T-helper 17 cell (primary cell): ENCODE measurements around the gene PTPRN2. TPM values are rescaled to one million over a fixed set of nuclear protein-coding genes. Genes with fewer than 3 reads are reported as not detected.
"Not testable (repeated sequence)": the region's sequence is repeated elsewhere in the genome, so short reads cannot be mapped to it uniquely, and the experiment has no call there.

Experiments used
- ATAC-seq: fragments of 150-1000 bp; cut with Tn5 transposase; 2 replicates; pipeline ENCODE4 v1.10.0; 2021; ENCODE audit warnings: mild to moderate bottlenecking, moderate library complexity
- DNase-seq, 3 donors: peaks; one replicate each; pipeline versions ENCODE4 v3.0.0 to v3.0.0-alpha.2; 2020 to 2021
- H3K9me3 ChIP-seq: one replicate; pipeline ENCODE4 v1.7.0; 2013; ENCODE audit warnings: low read length, mild to moderate bottlenecking; ENCODE audit not compliant: control insufficient read depth, poor library complexity, severe bottlenecking
- H3K27ac Mint-ChIP-seq: one replicate; pipeline ENCODE4 v1.8.0; 2022; ENCODE audit warnings: mild to moderate bottlenecking, moderate library complexity, mixed read lengths
- H3K27me3 Mint-ChIP-seq: one replicate; pipeline ENCODE4 v1.8.0; 2022; ENCODE audit warnings: mixed read lengths
- H3K36me3 Mint-ChIP-seq: one replicate; pipeline ENCODE4 v1.8.0; 2022; ENCODE audit warnings: low read depth, mixed read lengths
- H3K4me1 Mint-ChIP-seq: one replicate; pipeline ENCODE4 v1.8.0; 2022; ENCODE audit warnings: mild to moderate bottlenecking, mixed read lengths
- H3K4me3 Mint-ChIP-seq: one replicate; pipeline ENCODE4 v1.8.0; 2022; ENCODE audit warnings: mild to moderate bottlenecking, moderate library complexity, mixed read lengths
- total RNA-seq, 4 donors: library from RNA in 2 of 4; stranded (reverse) in 2 of 4; gene quantifications; one replicate each; pipeline ENCODE4 v1.2.3 and lab custom pipeline; 2022 to 2026

PTPRN2 gene
- total RNA-seq, 2 donors from 2014 or later: 0.42 to 0.57 TPM

GRCh38 chr7:158311791-158312190 is 275.8 kb downstream of the PTPRN2 start:
- peaks cover 2% of the 10 kb centered on the region for H3K9me3 ChIP-seq
- ATAC-seq: no peak
- Mint-ChIP-seq H3K27ac (no peak overlapping the region), H3K36me3 (no peaks in the 10 kb centered on the region), H3K4me3 (no peak overlapping the region), H3K27me3 (peaks cover 3% of the 10 kb centered on the region), H3K4me1 (no peaks in the 10 kb centered on the region)
- DNase-seq: no peak

DNA sequence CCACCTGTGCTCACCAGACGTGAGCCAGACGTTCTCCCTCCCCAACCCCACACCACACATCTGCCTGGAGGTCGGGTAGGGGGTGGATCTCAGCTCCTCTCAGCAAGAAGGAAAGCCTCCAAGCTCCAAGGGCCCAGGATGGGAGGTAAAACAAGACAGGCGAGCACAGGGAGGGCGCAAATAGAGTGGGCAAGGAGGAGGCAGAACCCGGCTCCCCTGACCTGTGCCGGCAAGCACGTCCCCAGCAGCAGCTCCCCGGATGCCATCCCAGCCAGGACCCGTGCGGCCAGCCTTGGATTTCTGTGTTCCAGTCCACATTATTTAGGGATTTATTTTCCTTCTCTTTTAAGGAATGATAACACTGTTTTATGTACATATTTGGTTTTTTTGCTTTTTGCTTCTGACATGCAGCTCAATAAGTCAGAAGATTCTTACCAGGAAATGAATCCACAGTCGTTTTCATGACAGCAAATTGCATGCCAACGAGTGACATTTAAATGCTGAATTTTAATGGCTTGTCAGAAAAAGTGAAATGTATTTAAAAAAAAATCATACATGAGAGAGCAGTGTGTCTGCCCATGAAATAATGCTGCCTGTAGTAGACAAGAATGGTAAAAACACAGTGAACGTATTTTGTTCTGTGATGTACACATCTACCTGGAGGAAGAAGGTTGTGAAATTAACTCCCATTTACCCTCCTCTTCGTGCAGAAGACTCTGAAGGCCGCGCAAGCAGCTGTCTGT is 276.5 kb downstream of the PTPRN2 start:
- ATAC-seq: no peak
- Mint-ChIP-seq H3K4me3 (no peak overlapping the region), H3K27ac (no peak overlapping the region), H3K4me1 (no peaks in the 10 kb centered on the region), H3K36me3 (no peaks in the 10 kb centered on the region), H3K27me3 (no peaks in the 10 kb centered on the region)
- H3K9me3 ChIP-seq: peaks cover 2% of the 10 kb centered on the region
- DNase-seq: no peak

DNA sequence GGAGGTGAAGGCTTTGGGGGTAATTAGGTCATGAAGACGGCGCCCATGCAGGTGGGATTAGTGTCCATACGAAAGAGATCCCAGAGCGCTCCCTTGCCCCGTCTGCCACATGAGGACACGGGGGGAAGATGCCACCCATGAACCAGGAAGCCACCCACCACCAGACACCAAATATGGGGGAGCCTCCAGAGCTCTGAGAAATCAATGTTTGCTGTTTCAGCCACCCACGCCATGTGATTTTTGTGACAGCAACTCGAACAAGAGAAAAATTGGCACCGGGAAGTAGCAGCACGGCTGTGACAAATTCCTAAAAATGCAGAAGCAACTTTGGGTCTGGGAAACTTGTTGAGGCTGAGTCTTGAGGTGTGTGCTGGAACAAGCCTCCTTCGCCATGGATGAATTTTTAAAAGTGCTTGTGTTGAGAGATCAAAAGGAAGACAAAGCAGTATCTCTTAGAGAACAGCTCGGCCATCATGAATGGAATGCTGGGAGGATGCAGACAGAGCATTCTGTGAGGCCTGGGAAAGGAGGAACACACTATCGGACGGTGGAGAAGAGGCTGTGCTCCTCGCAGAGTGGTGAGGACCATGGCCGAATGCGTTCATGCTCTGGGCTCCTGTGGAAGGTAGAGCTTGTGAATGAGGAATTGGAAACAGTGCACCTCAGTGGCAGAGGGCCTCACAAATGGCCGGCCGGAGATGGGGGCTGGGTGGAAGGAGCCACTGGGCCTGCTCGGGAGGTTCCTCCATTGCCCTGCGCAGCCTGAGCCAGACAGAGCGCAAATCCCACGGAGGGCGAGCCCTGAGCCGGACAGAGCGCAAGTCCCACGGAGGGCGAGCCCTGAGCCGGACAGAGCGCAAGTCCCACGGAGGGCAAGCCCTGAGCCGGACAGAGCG is 277.5 kb downstream of the PTPRN2 start:
- H3K9me3 ChIP-seq: peaks cover 2% of the 10 kb centered on the region
- Mint-ChIP-seq H3K4me3 (no peak overlapping the region), H3K27me3 (no peaks in the 10 kb centered on the region), H3K4me1 (no peaks in the 10 kb centered on the region), H3K36me3 (peaks cover 2% of the 10 kb centered on the region), H3K27ac (no peak overlapping the region)
- no peak for DNase-seq
- ATAC-seq: no peak

- H3K4me1 Mint-ChIP-seq: no peaks in the 10 kb centered on the region
- H3K9me3 ChIP-seq: peaks cover 2% of the 10 kb centered on the region
- no peak for DNase-seq
- peaks cover 5% of the 10 kb centered on the region for H3K27me3 Mint-ChIP-seq
- ATAC-seq: no peak
- H3K27ac Mint-ChIP-seq: no peak overlapping the region
- H3K4me3 Mint-ChIP-seq: no peak overlapping the region
- peaks cover 2% of the 10 kb centered on the region for H3K36me3 Mint-ChIP-seq
Observed at GRCh38 chr7:158308001-158308400, 279.6 kb downstream of the PTPRN2 start.

GRCh38 chr7:158304072-158304471 is 283.6 kb downstream of the PTPRN2 start:
- DNase-seq, H3K4me3 Mint-ChIP-seq, H3K4me1 Mint-ChIP-seq, H3K36me3 Mint-ChIP-seq, ATAC-seq, H3K27ac Mint-ChIP-seq, H3K9me3 ChIP-seq: not testable (repeated sequence)
- peaks cover 21% of the 10 kb centered on the region for H3K27me3 Mint-ChIP-seq

DNA sequence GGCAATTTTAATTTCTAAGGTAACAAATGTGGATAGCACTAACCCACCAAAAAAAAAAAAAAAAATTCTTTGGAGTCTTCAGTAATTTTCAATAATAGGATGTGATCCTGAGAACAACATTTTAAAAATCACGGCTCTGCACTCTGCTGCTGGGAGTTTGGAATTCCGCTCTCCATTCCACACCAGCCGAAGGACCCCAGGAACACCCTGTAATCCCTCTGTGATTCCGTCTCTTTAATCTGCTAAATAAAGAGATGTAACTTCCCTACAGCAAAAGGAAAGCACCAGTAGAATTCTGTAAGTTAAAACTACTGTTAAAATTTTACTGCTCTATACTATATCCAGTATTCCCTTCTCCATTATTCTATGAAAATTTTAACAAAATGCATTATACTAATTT is 284.5 kb downstream of the PTPRN2 start:
- H3K36me3 Mint-ChIP-seq: peaks cover 2% of the 10 kb centered on the region
- ATAC-seq (no peak), DNase-seq (no peak)
- no peaks in the 10 kb centered on the region for H3K9me3 ChIP-seq
- H3K4me1 Mint-ChIP-seq: no peaks in the 10 kb centered on the region
- H3K27me3 Mint-ChIP-seq: peaks cover 25% of the 10 kb centered on the region
- no peak overlapping the region for H3K27ac Mint-ChIP-seq
- no peak overlapping the region for H3K4me3 Mint-ChIP-seq

GRCh38 chr7:158302274-158303070 is 285.2 kb downstream of the PTPRN2 start:
- ATAC-seq (no peak), DNase-seq (no peak)
- H3K4me1 Mint-ChIP-seq: no peaks in the 10 kb centered on the region
- no peak overlapping the region for H3K27ac Mint-ChIP-seq
- peaks cover 2% of the 10 kb centered on the region for H3K36me3 Mint-ChIP-seq
- H3K27me3 Mint-ChIP-seq: peaks cover 27% of the 10 kb centered on the region
- H3K9me3 ChIP-seq: no peaks in the 10 kb centered on the region
- no peak overlapping the region for H3K4me3 Mint-ChIP-seq

DNA sequence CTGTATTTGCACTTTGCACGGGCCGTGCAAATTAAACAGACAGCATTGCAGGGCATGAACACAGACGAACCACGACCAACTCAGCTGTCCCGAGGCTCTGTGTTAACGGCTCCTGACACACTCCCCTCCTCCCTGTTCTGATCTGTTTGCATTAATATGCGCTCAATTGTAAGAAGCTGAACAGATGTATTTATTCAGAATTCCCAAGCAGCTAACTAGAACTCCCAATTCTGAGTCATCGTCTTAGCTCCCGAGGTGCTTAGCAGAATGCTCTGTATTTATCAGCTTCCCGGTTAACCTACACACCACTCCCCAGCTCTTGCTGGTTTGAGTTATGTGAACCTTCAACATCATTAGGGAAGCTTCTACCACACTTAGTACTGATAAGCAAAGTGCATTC is 286.4 kb downstream of the PTPRN2 start:
- ATAC-seq: no peak
- Mint-ChIP-seq H3K36me3 (peaks cover 2% of the 10 kb centered on the region), H3K27me3 (peaks cover 27% of the 10 kb centered on the region)

DNA sequence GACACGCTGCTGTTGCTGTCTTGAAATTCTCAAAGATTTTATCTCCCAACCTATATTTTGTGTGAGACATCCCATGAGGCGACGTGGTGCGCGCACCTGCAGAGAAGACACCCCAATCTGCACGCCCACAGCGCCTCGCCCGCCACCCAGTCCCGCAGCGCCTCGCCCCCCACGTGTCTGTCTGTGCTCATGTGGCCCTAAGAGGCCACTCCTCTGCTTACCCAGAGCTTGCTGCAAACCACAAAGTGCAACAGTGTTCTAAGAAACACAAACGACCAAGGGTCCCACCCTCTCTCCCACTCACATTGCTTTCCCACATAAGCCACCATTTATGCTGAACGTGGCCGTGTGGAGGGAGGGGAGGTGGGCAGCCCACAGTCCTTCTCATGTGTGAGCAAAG is 287.2 kb downstream of the PTPRN2 start:
- Mint-ChIP-seq H3K27ac (no peak overlapping the region), H3K36me3 (peaks cover 3% of the 10 kb centered on the region), H3K27me3 (peaks cover 27% of the 10 kb centered on the region), H3K4me3 (no peak overlapping the region), H3K4me1 (no peaks in the 10 kb centered on the region)
- DNase-seq (no peak), ATAC-seq (no peak)
- no peaks in the 10 kb centered on the region for H3K9me3 ChIP-seq

More for the DNA sequence above, 286.4 kb downstream of the PTPRN2 start:
- Mint-ChIP-seq H3K4me3 (no peak overlapping the region), H3K4me1 (no peaks in the 10 kb centered on the region), H3K27ac (no peak overlapping the region)
- no peaks in the 10 kb centered on the region for H3K9me3 ChIP-seq
- DNase-seq: no peak

- H3K4me3 Mint-ChIP-seq: no peak overlapping the region
- no peak for ATAC-seq
Observed at GRCh38 chr7:158299607-158300006, 288.0 kb downstream of the PTPRN2 start.

DNA sequence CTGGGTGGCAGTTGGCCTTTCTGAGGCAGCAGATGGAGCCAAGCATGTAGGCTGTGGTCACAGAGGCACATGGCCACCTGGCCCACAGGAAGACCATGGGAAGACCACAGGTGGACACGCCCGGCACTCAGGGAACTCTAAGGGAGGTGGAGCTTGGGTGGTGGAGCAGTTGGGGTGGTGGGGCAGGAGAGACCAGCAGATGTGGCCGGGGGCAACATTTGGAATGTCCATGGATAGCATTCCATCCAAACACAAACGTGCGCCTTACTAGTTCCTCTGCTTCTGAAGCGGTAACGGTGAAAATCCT is 290.9 kb downstream of the PTPRN2 start:
- DNase-seq (no peak), ATAC-seq (no peak)
- Mint-ChIP-seq H3K27me3 (peaks cover 16% of the 10 kb centered on the region), H3K4me3 (no peak overlapping the region), H3K4me1 (no peaks in the 10 kb centered on the region), H3K36me3 (peaks cover 2% of the 10 kb centered on the region), H3K27ac (no peak overlapping the region)
- H3K9me3 ChIP-seq: no peaks in the 10 kb centered on the region

More at GRCh38 chr7:158299607-158300006, 288.0 kb downstream of the PTPRN2 start:
- Mint-ChIP-seq H3K27me3 (peaks cover 27% of the 10 kb centered on the region), H3K36me3 (peaks cover 2% of the 10 kb centered on the region), H3K27ac (no peak overlapping the region), H3K4me1 (no peaks in the 10 kb centered on the region)
- H3K9me3 ChIP-seq: no peaks in the 10 kb centered on the region
- DNase-seq: no peak

DNA sequence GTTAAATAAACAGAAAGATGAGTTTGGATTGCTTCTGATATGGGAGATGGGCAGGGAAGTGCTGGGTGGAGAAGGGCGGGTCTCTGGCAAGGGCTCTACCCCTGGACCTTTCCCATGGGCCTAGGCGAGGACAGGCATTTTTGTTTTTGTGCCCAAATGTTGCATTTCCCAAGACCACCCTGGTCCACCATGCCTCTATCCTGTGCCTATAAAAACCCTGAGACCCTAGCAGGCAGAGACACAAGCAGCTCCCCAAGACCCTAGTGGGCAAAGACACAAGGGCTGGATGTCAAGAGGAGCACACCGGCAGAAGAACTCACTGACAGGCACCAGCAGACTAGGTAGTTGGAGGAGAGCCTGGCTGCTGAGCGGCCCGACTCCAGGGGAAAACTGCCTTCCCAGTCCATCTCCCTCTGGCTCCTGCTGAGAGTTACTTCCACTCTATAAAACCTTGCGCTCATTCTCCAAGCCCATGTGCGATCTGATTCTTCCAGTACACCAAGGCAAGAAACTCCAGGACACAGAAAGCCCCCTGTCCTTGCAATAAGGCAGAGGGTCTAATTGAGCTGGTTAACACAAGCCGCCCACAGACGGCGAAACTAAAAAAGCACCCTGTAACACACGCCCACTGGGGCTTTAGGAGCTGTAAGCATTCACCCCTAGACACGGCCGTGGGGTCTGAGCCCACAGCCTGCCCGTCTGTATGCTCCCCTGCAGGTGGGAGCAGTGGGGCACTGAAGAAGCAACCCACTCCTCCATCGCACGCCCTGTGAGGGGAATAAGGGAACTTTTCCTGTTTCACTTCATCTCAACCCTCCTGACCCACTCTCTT is 291.4 kb downstream of the PTPRN2 start:
- Mint-ChIP-seq H3K27ac (no peak overlapping the region), H3K4me3 (no peak overlapping the region), H3K36me3 (peaks cover 2% of the 10 kb centered on the region), H3K27me3 (peaks cover 12% of the 10 kb centered on the region), H3K4me1 (no peaks in the 10 kb centered on the region)
- ATAC-seq (no peak), DNase-seq (no peak)
- H3K9me3 ChIP-seq: no peaks in the 10 kb centered on the region
